ENCODE results near the gene P3H4. TPM values are rescaled to one million over a fixed set of nuclear protein-coding genes. Genes with fewer than 3 reads are reported as not detected.

The P3H4 gene
- total RNA-seq, 2 experiments from 2014 or later, result 2.2 TPM; not detected in 1

DNA sequence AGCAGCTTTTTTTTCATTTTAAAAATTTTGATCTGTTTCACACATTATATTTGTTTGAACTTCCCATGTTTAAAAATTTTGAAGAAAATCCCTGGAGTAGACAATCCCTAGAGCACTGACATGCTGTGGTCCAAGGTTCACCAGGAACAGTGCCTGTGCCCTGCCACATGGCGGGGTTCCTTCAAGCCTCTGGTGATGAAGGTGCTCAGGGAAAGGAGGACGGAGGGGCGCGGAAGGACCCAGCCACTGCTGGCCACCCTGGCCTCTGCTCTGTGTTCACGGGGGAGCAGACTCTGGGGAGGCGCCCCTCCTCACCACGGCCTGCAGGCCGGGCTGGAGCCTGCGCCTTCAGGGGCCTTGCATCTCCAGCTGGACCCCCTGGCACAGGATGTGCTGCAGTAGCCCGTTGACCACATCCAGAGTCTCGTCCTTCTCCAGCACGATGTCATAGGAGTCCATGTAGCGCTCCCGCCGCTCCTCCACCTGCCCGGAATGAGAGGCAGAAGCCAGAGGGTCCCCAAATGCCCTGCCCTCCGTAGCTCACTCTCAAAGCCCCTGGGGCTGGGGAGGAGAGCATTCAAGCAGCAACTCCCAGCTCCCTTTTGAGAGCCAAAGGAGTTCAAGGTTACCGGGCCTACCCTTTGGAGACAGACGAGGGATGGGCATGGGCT is 13.6 kb upstream of the P3H4 start:
- Histone ChIP-seq H3K4me2 (ENCODE audit: low read length) (no peak overlapping the region), H3K27ac (ENCODE audit: low read depth, low read length, poor library complexity, severe bottlenecking) (no peak overlapping the region), H3K9me3 (ENCODE audit: low read length) (no peaks in the 10 kb centered on the region), H3K9me2 (ENCODE audit: insufficient read depth, low read length) (no peaks in the 10 kb centered on the region), H3K36me3 (ENCODE audit: insufficient read depth, low read length) (no peaks in the 10 kb centered on the region), H2AFZ (ENCODE audit: low read length) (no peak overlapping the region), H3K4me1 (ENCODE audit: insufficient read depth, low read length, poor library complexity, severe bottlenecking) (no peaks in the 10 kb centered on the region), H4K20me1 (ENCODE audit: insufficient read depth, low read length) (no peaks in the 10 kb centered on the region), H3K79me2 (ENCODE audit: insufficient read depth, low read depth, low read length) (no peaks in the 10 kb centered on the region), H3K4me3 (ENCODE audit: low read depth, low read length, poor library complexity, severe bottlenecking) (no peak overlapping the region)
- no TSS peak for BruUV-seq (replicated peaks)
- intact Hi-C loops (cut with micrococcal nuclease; ENCODE audit: unreplicated experiment), result no loop called here
- CTCF ChIA-PET (ENCODE audit: unreplicated experiment), result no interaction called here
- no peak for DNase-seq (ENCODE audit: low spot score)
- POLR2A ChIA-PET, result interaction anchor here (0.5 kb wide), 1 partner anchor 25 kb away, joined by 4 read pairs; no protein-coding TSS in a partner anchor
- TF ChIP-seq EZH2phosphoT487 (IDR thresholded peaks at IDR 0.05; ENCODE audit: borderline replicate concordance, low read depth, low read length) (no peak), CTCF (conservative IDR thresholded peaks at IDR 0.05; ENCODE audit: low read length) (no peak)

GRCh38 chr17:41824086-41824485 is 12.3 kb upstream of the P3H4 start:
- H3K9me2 ChIP-seq (ENCODE audit: insufficient read depth, low read length), result no peaks in the 10 kb centered on the region
- ChIA-PET CTCF (ENCODE audit: unreplicated experiment) (no interaction called here), POLR2A (no interaction called here)

More at GRCh38 chr17:41824086-41824485, 12.3 kb upstream of the P3H4 start:
- no peak for TF ChIP-seq CTCF (conservative IDR thresholded peaks at IDR 0.05; ENCODE audit: low read length)
- TF ChIP-seq EZH2phosphoT487 (IDR thresholded peaks at IDR 0.05; ENCODE audit: borderline replicate concordance, low read depth, low read length), result no peak
- H4K20me1 ChIP-seq (ENCODE audit: insufficient read depth, low read length), result no peaks in the 10 kb centered on the region
- no peak overlapping the region for H3K4me2 ChIP-seq (ENCODE audit: low read length)
- H3K4me1 ChIP-seq (ENCODE audit: insufficient read depth, low read length, poor library complexity, severe bottlenecking), result no peaks in the 10 kb centered on the region
- no peaks in the 10 kb centered on the region for H3K36me3 ChIP-seq (ENCODE audit: insufficient read depth, low read length)
- no TSS peak for BruUV-seq (replicated peaks)
- no peak overlapping the region for H3K27ac ChIP-seq (ENCODE audit: low read depth, low read length, poor library complexity, severe bottlenecking)
- no peak overlapping the region for H3K4me3 ChIP-seq (ENCODE audit: low read depth, low read length, poor library complexity, severe bottlenecking)
- H3K9me3 ChIP-seq (ENCODE audit: low read length), result no peaks in the 10 kb centered on the region
- intact Hi-C loops (cut with micrococcal nuclease; ENCODE audit: unreplicated experiment), result no loop called here
- no peak overlapping the region for H2AFZ ChIP-seq (ENCODE audit: low read length)
- no peaks in the 10 kb centered on the region for H3K79me2 ChIP-seq (ENCODE audit: insufficient read depth, low read depth, low read length)
- DNase-seq (ENCODE audit: low spot score), result no peak

Measured in OCI-LY7 (cell line).